Thymus (tissue), 11 donors: ENCODE results near the gene WSB2. TPM values are rescaled to one million over a fixed set of nuclear protein-coding genes. Genes with fewer than 3 reads are reported as not detected.
"Not testable (repeated sequence)": the region's sequence is repeated elsewhere in the genome, so short reads cannot be mapped to it uniquely, and the experiment has no call there.

Source experiments
- DNase-seq, 9 donors: peaks; one replicate each; pipeline ENCODE4 v3.0.0-alpha.2; 2013; ENCODE audit warnings: low spot score in 9 of 9, low read depth in 6 of 9, missing footprints in 1 of 9
- H3K27ac ChIP-seq, 2 donors: one replicate each; pipeline ENCODE4 v1.5.1; 2013; ENCODE audit warnings: control low read depth in 1 of 2, low read depth in 1 of 2, low read length in 1 of 2, mild to moderate bottlenecking in 1 of 2, moderate library complexity in 1 of 2
- H3K27me3 ChIP-seq, 2 donors: one replicate each; pipeline ENCODE4 v1.5.1; 2013; ENCODE audit warnings: low read length in 1 of 2; ENCODE audit not compliant: control insufficient read depth in 2 of 2, insufficient read depth in 1 of 2
- H3K36me3 ChIP-seq, 2 donors: one replicate each; pipeline ENCODE4 v1.5.1; 2013; ENCODE audit warnings: low read length in 1 of 2, mild to moderate bottlenecking in 1 of 2, moderate library complexity in 1 of 2; ENCODE audit not compliant: control insufficient read depth in 2 of 2, insufficient read depth in 2 of 2
- H3K4me1 ChIP-seq, 2 donors: one replicate each; pipeline ENCODE4 v1.5.1; 2013; ENCODE audit warnings: low read length in 2 of 2; ENCODE audit not compliant: control insufficient read depth in 2 of 2, insufficient read depth in 2 of 2
- H3K4me3 ChIP-seq, 2 donors: one replicate each; pipeline ENCODE4 v1.5.1; 2013; ENCODE audit warnings: low read length in 2 of 2, control low read depth in 1 of 2, mild to moderate bottlenecking in 1 of 2
- H3K9me3 ChIP-seq, 2 donors: one replicate each; pipeline ENCODE4 v1.5.1; 2013; ENCODE audit warnings: low read length in 1 of 2, mild to moderate bottlenecking in 1 of 2; ENCODE audit not compliant: control insufficient read depth in 2 of 2, insufficient read depth in 1 of 2
- WGBS: extraction: QIAGEN DNeasy Blood & Tissue Kit; methylation state at CpG from one replicate; pipeline ENCODE4 v1.1.7; 2013; 5-methylcytosine and 5-hydroxymethylcytosine counted together
- polyA plus RNA-seq: library from polyadenylated mRNA; stranded (reverse); fragments of 200-250 nt; gene quantifications from one replicate; pipeline ENCODE4 v1.2.3, GENCODE V29; 2013
- total RNA-seq: library from RNA; stranded (reverse); fragments of 120-200 nt; gene quantifications from one replicate; pipeline ENCODE4 v1.2.4, GENCODE V29; 2013
- donor health status: healthy.

The WSB2 gene
- total and polyA plus RNA-seq, 2 donors = 23.9 to 34.8 TPM

DNA sequence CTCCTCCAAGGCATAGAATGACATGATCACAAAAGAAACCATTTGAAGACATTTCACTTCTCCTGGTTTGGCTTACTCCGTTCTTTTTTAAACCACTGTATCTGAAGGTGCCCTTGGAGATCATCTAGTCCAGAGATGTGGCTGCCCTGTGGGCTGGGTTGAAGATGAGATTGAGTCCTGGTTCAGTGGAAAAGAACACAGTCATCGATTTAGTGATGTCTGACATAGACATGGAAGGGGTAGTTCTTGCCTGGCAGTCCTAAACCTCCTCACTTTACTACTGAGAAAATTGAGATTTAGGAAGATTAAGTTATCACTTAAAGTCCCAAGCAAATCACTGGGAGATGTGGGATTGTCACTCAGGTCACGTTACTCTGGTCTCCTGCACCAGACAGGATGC is 40.1 kb upstream of the WSB2 start:
- 91% methylated on average over 3 of the region's 3 CpGs for WGBS
- H3K27ac ChIP-seq = no peak overlapping the region
- H3K4me1 ChIP-seq = peaks cover 7 to 8% of the 10 kb centered on the region in 2 donors
- peaks cover 8 to 44% of the 10 kb centered on the region in 2 donors for H3K27me3 ChIP-seq
- H3K4me3 ChIP-seq = no peak overlapping the region
- H3K9me3 ChIP-seq = no peaks in the 10 kb centered on the region
- H3K36me3 ChIP-seq = no peaks in the 10 kb centered on the region
- DNase-seq = no peak

DNA sequence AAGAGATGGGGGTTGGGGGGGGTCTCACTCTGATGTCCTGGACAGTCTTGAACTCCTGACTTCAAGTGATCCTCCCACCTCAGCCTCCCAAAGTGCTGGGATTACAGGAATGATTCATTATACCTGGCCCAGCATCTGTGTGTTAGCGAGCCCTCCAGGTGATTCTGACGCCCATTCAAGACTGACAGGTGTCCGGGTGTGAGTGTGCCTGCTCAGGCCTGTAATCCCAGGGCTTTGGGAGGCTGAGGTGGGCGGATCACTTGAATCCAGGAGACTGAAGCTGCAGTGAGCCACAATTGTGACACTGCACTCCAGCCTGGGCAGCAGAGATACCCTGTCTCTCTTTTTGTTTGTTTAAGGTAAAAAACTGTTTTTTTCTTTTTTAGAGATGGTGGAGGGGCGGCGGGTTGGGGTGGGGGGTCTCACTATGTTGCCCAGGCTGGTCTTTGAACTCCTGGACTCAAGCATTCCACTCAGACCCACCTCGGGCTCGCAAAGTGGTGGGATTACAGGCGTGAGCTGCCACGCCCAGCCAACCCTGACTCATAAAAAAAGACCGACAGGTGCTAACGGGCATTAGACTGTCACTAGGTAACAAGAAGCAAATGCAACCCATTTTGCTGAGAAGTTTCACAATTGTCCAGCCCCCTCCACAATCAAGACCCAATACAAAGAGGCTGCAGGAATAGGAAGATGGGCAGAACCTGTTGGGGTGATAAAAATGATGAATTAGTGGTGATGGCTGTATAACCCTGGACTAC is 38.1 kb upstream of the WSB2 start:
- 93% methylated on average over 12 of the region's 12 CpGs for WGBS
- H3K36me3 ChIP-seq = no peaks in the 10 kb centered on the region
- H3K4me1 ChIP-seq = peaks cover 5 to 7% of the 10 kb centered on the region in 2 donors
- no peak for DNase-seq
- H3K27me3 ChIP-seq = peaks cover 8 to 28% of the 10 kb centered on the region in 2 donors
- no peaks in the 10 kb centered on the region for H3K9me3 ChIP-seq
- H3K27ac ChIP-seq = no peak overlapping the region
- H3K4me3 ChIP-seq = no peak overlapping the region

- peaks cover 4 to 21% of the 10 kb centered on the region in 2 donors for H3K27me3 ChIP-seq
- 94% methylated on average over 3 of the region's 3 CpGs for WGBS
- H3K36me3 ChIP-seq = no peaks in the 10 kb centered on the region
- DNase-seq = no peak
- H3K4me3 ChIP-seq = no peak overlapping the region
- H3K4me1 ChIP-seq = peaks cover 3% of the 10 kb centered on the region in 2 donors
- no peaks in the 10 kb centered on the region for H3K9me3 ChIP-seq
- H3K27ac ChIP-seq = no peak overlapping the region
Measured at GRCh38 chr12:118098401-118098800, 37.4 kb upstream of the WSB2 start.

- Histone ChIP-seq H3K27me3 (no peaks in the 10 kb centered on the region), H3K9me3 (no peaks in the 10 kb centered on the region), H3K27ac (no peak overlapping the region), H3K36me3 (no peaks in the 10 kb centered on the region), H3K4me3 (no peak overlapping the region), H3K4me1 (no peaks in the 10 kb centered on the region)
- 98% methylated on average over 3 of the region's 3 CpGs for WGBS
- DNase-seq = no peak
Measured at GRCh38 chr12:118094039-118094438, 33.1 kb upstream of the WSB2 start.

- WGBS = 98% methylated on average over 9 of the region's 9 CpGs
- Histone ChIP-seq H3K4me1 (no peaks in the 10 kb centered on the region), H3K27ac (no peak overlapping the region), H3K4me3 (no peak overlapping the region), H3K36me3 (no peaks in the 10 kb centered on the region), H3K27me3 (no peaks in the 10 kb centered on the region), H3K9me3 (no peaks in the 10 kb centered on the region)
- no peak for DNase-seq
Measured at GRCh38 chr12:118089782-118090181, 28.8 kb upstream of the WSB2 start.

- Histone ChIP-seq H3K9me3 (no peaks in the 10 kb centered on the region), H3K4me1 (no peaks in the 10 kb centered on the region), H3K27me3 (no peaks in the 10 kb centered on the region), H3K36me3 (no peaks in the 10 kb centered on the region), H3K4me3 (no peak overlapping the region), H3K27ac (no peak overlapping the region)
- no peak for DNase-seq
- WGBS = 92% methylated on average over 9 of the region's 9 CpGs
Measured at GRCh38 chr12:118082161-118082560, 21.2 kb upstream of the WSB2 start.

DNA sequence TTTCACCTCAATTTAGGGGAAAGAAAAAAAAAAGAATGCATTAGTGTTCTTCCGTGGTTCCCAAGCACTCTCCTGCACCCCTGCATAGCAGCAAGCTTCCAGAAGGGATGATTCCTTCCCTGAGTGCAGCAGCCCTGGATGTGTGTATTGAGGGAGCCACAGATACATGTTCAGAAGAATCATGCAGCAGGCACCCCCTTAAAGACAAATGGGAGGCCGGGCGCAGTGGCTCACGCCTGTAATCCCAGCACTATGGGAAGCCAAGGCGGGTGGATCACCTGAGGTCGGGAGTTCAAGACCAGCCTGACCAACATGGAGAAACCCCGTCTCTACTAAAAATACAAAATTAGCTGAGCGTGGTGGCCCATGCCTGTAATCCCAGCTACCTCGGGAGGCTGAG is 20.5 kb upstream of the WSB2 start:
- H3K4me1 ChIP-seq, DNase-seq, H3K9me3 ChIP-seq, H3K36me3 ChIP-seq, H3K4me3 ChIP-seq, H3K27ac ChIP-seq, H3K27me3 ChIP-seq: not testable (repeated sequence)
- WGBS = 98% methylated on average over 9 of the region's 9 CpGs

DNA sequence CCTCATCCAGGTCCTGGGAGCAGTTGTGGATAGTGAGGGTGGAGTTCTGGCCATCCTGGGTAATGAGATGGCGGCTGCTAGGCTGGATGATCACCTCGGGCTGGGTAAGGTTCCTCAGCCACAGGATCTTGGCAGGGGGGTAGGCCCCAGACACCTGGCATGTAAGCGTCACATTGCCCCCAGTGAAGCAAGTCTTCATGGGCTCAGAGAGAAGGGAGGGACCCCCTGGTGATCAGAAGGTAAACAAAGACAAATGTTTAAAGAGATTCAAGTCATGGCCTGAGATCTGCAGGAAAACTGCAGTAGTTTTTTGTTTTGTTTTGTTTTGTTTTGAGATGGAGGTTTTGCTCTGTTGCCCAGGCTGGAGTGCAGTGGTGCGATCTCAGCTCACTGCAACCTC is 12.8 kb upstream of the WSB2 start:
- no peaks in the 10 kb centered on the region for H3K27me3 ChIP-seq
- H3K4me1 ChIP-seq = no peaks in the 10 kb centered on the region
- peaks cover 0 to 1% of the 10 kb centered on the region in 2 donors for H3K9me3 ChIP-seq
- WGBS = 95% methylated on average over 4 of the region's 4 CpGs
- no peak for DNase-seq
- no peak overlapping the region for H3K27ac ChIP-seq
- H3K36me3 ChIP-seq = no peaks in the 10 kb centered on the region
- H3K4me3 ChIP-seq = no peak overlapping the region

DNA sequence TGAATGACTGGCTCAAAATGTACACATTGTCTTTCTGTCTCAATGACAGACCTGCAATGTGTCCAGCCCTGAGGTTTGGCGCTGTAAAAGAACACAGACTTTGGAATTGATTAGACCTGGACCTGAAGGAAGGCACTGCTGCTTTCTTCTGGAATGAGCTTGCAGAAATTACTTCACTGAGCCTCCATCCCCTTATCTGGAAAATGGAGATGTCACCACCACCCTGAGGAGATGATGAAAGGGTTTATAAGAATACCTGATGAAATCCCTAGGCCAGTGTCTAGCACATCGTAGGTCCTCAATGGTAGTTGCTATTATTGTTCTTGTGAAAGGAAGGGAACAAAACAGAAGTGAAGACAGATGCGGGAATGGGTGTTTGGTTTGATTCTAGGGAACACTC is 9.7 kb upstream of the WSB2 start:
- DNase-seq = no peak
- Histone ChIP-seq H3K27me3 (no peaks in the 10 kb centered on the region), H3K27ac (no peak overlapping the region), H3K9me3 (no peaks in the 10 kb centered on the region), H3K4me3 (no peak overlapping the region), H3K4me1 (peaks cover under 1 to 2% of the 10 kb centered on the region in 2 donors), H3K36me3 (no peaks in the 10 kb centered on the region)
- 98% methylated on average over 3 of the region's 3 CpGs for WGBS
